ENCODE data around the gene NFKBIL1. TPM values are rescaled to one million over a fixed set of nuclear protein-coding genes. Genes with fewer than 3 reads are reported as not detected.

Gene NFKBIL1
- total and polyA plus RNA-seq, 9 of the 15 experiments (the other 6 are each of a cell fraction or from before 2014, with no cell fraction given) = 0.49 to 33.1 (median 7.6) TPM

- TF ChIP-seq, protein P1, sequence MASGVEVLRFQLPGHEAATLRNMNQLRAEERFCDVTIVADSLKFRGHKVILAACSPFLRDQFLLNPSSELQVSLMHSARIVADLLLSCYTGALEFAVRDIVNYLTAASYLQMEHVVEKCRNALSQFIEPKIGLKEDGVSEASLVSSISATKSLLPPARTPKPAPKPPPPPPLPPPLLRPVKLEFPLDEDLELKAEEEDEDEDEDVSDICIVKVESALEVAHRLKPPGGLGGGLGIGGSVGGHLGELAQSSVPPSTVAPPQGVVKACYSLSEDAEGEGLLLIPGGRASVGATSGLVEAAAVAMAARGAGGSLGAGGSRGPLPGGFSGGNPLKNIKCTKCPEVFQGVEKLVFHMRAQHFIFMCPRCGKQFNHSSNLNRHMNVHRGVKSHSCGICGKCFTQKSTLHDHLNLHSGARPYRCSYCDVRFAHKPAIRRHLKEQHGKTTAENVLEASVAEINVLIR (CRISPR knock-in tag; IDR thresholded peaks at IDR 0.05) = no peak
- TF ChIP-seq MAFK (IDR thresholded peaks at IDR 0.05; ENCODE audit: low read length) = peak; percentile 49
- no peak for TF ChIP-seq SAP30 (IDR thresholded peaks at IDR 0.05; ENCODE audit: borderline replicate concordance, insufficient read depth, low read depth, low read length, poor library complexity, severe bottlenecking)
- no peak for TF ChIP-seq FIP1L1 (IDR thresholded peaks at IDR 0.05; ENCODE audit: low read depth, low read length, poor library complexity, severe bottlenecking)
- no peak for TF ChIP-seq ATF1 (CRISPR knock-in tag; IDR thresholded peaks at IDR 0.05)
- TF ChIP-seq ATF1 (tag; IDR thresholded peaks at IDR 0.05) = no peak
- TF ChIP-seq TBL1XR1 (IDR thresholded peaks at IDR 0.05; ENCODE audit: low read length in 2 of 2) = peak in 1 of 2 experiments; percentile 52; a peak in 1 of 4 replicates
- TF ChIP-seq, protein P2, sequence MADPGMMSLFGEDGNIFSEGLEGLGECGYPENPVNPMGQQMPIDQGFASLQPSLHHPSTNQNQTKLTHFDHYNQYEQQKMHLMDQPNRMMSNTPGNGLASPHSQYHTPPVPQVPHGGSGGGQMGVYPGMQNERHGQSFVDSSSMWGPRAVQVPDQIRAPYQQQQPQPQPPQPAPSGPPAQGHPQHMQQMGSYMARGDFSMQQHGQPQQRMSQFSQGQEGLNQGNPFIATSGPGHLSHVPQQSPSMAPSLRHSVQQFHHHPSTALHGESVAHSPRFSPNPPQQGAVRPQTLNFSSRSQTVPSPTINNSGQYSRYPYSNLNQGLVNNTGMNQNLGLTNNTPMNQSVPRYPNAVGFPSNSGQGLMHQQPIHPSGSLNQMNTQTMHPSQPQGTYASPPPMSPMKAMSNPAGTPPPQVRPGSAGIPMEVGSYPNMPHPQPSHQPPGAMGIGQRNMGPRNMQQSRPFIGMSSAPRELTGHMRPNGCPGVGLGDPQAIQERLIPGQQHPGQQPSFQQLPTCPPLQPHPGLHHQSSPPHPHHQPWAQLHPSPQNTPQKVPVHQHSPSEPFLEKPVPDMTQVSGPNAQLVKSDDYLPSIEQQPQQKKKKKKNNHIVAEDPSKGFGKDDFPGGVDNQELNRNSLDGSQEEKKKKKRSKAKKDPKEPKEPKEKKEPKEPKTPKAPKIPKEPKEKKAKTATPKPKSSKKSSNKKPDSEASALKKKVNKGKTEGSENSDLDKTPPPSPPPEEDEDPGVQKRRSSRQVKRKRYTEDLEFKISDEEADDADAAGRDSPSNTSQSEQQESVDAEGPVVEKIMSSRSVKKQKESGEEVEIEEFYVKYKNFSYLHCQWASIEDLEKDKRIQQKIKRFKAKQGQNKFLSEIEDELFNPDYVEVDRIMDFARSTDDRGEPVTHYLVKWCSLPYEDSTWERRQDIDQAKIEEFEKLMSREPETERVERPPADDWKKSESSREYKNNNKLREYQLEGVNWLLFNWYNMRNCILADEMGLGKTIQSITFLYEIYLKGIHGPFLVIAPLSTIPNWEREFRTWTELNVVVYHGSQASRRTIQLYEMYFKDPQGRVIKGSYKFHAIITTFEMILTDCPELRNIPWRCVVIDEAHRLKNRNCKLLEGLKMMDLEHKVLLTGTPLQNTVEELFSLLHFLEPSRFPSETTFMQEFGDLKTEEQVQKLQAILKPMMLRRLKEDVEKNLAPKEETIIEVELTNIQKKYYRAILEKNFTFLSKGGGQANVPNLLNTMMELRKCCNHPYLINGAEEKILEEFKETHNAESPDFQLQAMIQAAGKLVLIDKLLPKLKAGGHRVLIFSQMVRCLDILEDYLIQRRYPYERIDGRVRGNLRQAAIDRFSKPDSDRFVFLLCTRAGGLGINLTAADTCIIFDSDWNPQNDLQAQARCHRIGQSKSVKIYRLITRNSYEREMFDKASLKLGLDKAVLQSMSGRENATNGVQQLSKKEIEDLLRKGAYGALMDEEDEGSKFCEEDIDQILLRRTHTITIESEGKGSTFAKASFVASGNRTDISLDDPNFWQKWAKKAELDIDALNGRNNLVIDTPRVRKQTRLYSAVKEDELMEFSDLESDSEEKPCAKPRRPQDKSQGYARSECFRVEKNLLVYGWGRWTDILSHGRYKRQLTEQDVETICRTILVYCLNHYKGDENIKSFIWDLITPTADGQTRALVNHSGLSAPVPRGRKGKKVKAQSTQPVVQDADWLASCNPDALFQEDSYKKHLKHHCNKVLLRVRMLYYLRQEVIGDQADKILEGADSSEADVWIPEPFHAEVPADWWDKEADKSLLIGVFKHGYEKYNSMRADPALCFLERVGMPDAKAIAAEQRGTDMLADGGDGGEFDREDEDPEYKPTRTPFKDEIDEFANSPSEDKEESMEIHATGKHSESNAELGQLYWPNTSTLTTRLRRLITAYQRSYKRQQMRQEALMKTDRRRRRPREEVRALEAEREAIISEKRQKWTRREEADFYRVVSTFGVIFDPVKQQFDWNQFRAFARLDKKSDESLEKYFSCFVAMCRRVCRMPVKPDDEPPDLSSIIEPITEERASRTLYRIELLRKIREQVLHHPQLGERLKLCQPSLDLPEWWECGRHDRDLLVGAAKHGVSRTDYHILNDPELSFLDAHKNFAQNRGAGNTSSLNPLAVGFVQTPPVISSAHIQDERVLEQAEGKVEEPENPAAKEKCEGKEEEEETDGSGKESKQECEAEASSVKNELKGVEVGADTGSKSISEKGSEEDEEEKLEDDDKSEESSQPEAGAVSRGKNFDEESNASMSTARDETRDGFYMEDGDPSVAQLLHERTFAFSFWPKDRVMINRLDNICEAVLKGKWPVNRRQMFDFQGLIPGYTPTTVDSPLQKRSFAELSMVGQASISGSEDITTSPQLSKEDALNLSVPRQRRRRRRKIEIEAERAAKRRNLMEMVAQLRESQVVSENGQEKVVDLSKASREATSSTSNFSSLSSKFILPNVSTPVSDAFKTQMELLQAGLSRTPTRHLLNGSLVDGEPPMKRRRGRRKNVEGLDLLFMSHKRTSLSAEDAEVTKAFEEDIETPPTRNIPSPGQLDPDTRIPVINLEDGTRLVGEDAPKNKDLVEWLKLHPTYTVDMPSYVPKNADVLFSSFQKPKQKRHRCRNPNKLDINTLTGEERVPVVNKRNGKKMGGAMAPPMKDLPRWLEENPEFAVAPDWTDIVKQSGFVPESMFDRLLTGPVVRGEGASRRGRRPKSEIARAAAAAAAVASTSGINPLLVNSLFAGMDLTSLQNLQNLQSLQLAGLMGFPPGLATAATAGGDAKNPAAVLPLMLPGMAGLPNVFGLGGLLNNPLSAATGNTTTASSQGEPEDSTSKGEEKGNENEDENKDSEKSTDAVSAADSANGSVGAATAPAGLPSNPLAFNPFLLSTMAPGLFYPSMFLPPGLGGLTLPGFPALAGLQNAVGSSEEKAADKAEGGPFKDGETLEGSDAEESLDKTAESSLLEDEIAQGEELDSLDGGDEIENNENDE (IDR thresholded peaks at IDR 0.05; ENCODE audit: low read depth, low read length) = no peak
- no peak for TF ChIP-seq FOXA3 (CRISPR knock-in tag; conservative IDR thresholded peaks at IDR 0.05 in 1 of 2, IDR thresholded peaks at IDR 0.05 in 1 of 2)
- TF ChIP-seq ZNF699 (CRISPR knock-in tag; IDR thresholded peaks at IDR 0.05; ENCODE audit: insufficient replicate concordance) = no peak
- TF ChIP-seq NCOA2 (IDR thresholded peaks at IDR 0.05; ENCODE audit: partially characterized antibody in 2 of 2) = no peak
These were observed 11.5 kb downstream of the NFKBIL1 start (continued) for GRCh38 chr6:31558631-31559500.
